ENCODE data around the gene MRPL1.

Gene MRPL1

DNA sequence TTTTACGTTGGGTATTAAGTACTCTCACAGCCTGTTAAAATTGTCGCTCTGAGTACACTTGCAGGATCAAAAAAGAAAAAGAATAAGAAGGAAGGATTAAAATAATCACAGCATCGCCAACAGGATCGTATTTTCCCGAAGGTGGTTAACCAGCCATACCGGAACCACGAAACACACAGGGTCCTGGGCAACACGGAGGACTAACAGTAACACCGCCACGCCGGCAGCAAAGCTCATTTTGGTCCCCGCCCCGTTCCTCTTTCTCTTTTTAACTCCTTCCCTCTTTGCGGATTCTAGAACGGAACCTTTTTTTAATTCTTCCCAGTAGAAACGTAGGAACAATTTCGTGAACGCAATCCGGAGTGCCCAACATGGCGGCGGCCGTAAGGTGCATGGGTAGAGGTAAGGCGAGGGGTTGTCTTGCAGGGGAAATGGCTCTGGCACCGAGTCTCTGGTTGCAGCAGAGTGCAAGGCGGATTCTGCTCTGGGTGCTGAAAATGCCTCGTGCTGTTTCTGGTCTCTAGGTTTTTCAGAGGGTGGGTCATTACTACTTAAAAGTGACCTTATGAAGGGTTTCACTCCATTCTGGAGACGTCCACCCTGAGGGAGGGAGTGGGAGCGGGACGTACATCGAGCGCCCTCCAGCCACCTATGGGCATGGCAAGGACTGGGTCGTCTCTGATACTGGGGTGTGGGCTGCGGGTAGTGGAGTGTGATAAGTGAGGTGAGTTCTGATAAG lies at the start of gene MRPL1:
Gene MRPL1, plus strand, starts transcription at position 353 of the 739 bp plus-strand sequence. Its CDS starts 19 bp downstream, at position 372.
- peak; percentile 95 for DNase-seq

GRCh38 chr4:77815636-77816035 lies 47.0 kb upstream of the MRPL1 start:
- DNase-seq: peak; percentile 12

- no peak for DNase-seq
Observed at GRCh38 chr4:77816546-77816945, 46.1 kb upstream of the MRPL1 start.

GRCh38 chr4:77817304-77818072 lies 45.1 kb upstream of the MRPL1 start:
- DNase-seq: peak; percentile 27

DNA sequence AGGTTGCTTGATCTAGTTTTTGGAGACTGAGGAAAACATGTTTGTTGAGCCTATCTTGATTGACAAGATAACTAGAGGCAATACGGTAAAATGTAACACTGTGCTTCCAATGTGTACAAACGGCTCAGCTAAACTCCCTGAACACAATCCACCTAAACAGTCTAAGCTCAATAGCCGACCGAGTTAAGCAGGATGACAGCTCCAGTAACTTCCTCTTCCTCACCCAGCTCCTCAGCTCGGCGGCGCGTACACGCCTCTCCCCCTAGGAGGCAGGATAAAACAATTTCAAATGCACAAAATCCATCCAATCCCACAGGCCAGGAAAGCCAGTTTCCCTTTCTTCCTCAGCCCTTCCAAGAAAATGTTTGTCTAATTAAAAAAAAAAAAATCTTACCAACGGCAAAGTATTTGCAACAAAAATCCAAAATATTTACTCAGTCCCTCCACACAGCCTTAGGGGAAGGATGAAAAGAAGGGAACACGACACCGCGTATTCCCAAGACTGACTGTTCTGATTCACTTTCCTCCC lies 44.5 kb upstream of the MRPL1 start:
- DNase-seq: peak; percentile 67

DNA sequence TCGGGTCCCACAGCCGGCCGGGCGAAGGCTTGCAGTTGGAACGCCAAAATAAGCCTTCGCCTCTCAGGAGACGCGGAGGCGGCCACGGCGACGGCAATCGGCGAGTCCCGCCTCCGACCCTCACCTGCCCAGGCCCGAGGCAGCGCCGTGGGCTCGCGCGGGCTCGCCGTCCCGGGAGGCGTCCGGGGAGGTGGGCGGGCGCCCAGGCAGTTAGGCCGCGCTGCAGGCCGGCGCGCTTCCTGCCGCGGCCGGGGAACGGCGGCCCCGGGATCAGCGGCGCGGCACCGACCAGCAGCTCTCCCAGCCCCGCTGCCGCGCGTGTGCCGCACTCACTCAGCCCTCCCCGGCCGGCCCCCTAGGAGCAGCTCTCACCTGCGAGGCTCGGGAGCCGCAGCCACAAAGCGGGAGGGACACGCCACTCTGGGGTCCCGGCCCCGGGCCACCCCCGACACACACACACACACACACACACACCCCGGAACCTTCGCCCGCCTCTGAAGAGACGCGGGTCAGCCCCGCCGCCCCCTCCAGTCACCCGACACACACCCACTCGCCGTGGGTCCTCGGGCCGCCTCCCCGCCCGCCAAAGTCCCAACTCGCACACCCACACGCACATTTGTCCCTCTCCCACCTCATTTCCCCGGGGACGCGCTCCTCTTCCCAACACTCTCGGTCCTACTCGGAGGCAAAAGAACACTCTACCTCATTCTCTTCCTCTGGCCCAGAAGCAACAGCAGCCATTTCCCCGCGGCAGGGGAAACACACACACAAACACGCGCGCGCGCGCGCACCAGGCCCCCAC lies 43.8 kb upstream of the MRPL1 start, which contains the start of gene CNOT6L:
Gene CNOT6L, minus strand, starts transcription at position 767 of the 802 bp plus-strand sequence. Its CDS starts 60 bp downstream, at position 707.
- DNase-seq: peak; percentile 63

GRCh38 chr4:77819404-77819842 lies 43.2 kb upstream of the MRPL1 start:
- DNase-seq: peak; percentile 14

- DNase-seq: peak; percentile 97
Observed at GRCh38 chr4:77819843-77820648, 42.6 kb upstream of the MRPL1 start.

DNA sequence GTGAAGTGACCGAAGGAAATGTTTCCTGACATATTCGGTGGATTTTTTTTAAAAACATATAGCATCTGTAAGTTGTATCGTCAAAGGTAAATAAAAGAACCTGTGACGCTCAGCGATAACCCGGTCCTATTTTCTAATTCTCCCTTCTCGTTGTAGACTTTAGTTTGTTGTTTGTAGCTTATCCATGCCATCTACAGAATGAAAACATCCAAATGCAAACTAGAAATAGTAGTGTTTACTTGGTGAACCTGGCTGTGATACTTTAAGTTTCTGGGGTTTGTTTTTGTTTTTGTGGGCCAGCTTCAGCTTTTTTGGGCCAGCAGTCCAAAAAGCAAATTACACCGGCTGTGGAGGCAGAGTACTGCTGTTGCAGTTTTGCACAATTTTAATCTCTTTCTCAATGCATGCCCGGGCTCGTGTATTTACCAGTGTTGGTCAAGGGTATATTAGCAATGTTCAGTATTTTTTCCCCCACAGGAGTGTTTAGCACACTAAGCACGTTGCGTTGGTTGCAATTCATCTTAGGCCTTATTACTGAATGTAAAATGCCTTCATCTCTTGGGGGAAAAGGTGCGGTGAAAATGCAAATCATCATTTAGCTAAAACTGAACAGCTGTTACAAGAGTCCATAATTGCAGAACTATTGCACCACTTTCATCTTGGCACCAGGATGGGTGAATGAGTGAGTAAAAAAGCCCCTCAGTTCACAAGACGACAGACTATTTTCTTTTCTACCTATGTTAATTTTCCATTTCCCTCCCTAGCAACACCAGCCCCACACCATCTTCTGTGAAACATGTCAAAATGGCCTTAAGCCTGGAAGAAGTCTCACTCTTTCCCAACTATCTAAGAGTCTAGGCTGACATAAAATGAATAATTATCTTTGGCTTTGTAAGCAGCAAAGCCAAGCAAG lies 41.7 kb upstream of the MRPL1 start:
- DNase-seq: peak; percentile 43

DNA sequence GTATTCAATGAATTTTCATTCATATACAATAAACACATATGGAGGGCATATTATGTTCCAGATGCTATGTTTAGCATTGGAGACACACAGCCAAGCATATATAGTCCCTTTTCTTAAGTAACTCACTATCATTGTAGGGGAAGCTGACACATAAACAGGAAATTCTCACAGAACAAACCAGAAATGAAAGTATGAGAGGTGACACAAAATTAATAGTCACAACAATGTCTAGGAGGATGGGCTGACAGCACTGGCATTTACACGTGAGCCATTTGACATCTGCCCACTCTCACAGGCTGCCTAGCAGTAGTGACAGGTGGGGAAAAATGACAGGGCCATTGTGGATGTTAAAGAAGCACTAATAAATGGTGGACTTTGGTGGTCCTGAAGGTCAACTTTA lies 40.9 kb upstream of the MRPL1 start:
- peak; percentile 70 for DNase-seq

GRCh38 chr4:77826275-77826674 lies 36.4 kb upstream of the MRPL1 start:
- no peak for DNase-seq

DNA sequence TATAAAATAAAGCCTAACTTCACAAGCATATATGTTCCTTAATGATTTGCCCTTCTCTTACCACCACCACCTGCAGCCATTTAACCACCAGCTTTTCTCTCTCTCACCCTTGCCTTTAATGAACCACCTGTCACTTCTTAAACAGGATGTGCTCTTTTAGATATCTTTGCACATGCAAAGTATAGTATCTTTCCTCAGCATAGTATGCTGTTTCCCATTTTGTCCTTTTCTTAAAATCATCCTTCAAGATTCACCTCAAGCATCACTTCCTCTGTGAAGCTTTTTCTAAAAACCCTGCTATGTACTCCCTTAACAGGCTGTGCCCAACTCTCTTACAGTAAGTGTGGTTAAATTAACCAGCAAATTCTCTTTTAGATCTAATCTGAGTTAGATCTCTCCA lies 35.3 kb upstream of the MRPL1 start:
- no peak for DNase-seq

GRCh38 chr4:77833126-77833724 lies 29.4 kb upstream of the MRPL1 start:
- no peak for DNase-seq

GRCh38 chr4:77834403-77834802 lies 28.2 kb upstream of the MRPL1 start:
- DNase-seq: no peak

DNA sequence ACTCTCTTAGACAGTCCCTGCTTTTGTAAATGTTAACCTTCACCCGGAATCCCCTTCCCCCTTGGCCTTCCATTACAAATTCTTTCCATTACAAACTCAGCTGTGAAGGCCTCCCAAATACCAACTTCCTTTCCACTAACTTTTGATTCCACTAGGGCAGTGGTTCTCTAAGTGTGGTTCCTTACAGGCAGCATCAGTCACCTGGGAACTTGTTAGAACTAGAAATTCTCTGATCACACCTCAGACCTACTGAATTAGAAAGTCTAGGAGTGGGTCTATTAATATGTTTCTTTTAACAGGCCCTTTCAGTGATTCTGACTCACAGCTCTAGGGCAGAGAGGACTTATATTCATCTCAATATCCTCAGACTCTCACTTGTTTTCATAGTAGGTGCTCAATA lies 19.0 kb upstream of the MRPL1 start:
- peak; percentile 31 for DNase-seq

DNA sequence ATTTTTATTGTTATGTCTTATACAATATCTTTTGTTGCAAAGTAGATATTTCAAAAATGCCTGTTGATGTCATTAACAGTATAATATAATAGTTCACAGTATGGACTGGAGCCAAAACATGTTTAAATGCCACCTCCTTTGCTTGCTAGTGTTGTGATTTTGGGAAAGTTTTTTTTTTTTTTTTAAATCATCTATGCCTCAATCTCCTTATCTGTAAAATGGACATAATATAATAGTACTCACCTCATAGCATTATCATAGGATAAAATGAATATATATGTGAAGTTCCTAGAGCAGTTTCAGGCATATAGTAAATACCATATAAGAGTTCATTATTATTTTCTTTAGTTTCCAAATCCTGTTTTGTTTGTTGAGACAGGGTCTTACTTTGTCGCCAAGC lies 18.3 kb upstream of the MRPL1 start:
- no peak for DNase-seq

DNA sequence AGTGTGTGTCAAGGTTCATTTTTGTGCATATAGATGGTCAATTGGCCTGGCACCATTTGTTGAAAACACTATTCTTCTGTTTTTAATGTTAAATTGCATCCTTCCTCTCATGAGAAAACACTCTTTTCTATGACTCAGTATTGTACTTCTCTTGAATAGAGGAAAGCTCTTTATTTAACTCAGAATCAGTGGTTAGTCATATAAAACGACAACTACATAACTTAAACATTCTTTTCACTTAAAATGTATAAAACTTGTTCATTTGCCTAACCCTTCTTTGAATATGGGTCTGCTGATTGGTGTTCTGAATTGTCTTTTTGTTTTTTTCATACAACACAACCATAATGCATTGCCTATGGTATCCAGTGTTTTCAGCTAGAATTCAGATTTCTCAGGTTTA lies 17.2 kb upstream of the MRPL1 start:
- DNase-seq: no peak

DNA sequence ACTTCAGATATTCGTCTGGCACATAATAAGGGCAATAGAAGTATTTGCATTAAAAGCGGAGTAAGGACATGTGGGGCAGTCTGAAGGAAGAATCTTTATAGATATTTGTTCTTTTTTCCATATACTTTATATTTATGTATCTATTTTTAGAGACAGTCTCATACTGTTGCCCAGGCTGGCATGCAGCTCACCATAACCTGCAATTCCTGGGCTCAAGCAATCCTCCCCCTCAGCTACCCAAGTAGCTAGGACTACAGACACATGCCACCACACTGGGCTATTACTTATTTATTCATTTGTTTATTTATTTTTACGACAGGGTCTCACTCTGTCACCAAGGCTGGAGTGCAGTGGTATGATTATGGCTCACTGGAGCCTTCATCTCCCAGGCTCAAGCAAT lies 16.7 kb upstream of the MRPL1 start:
- DNase-seq: no peak

- no peak for DNase-seq
Observed at GRCh38 chr4:77848508-77848907, 14.1 kb upstream of the MRPL1 start.

- no peak for DNase-seq
Observed at GRCh38 chr4:77849278-77849965, 13.2 kb upstream of the MRPL1 start.
